GM19035 (cell line): ENCODE measurements around the gene ZNF391.
"Not testable (repeated sequence)": the region's sequence is repeated elsewhere in the genome, so short reads cannot be mapped to it uniquely, and the experiment has no call there.

Source experiments
- ATAC-seq: cut with Tn5 transposase; IDR thresholded peaks from one replicate; pipeline ENCODE4 v1.9.1; 2021; ENCODE audit not compliant: unreplicated experiment

ZNF391 gene

GRCh38 chr6:27422651-27423332 is 34.2 kb downstream of the ZNF391 start:
- no peak for ATAC-seq

GRCh38 chr6:27424851-27425250 is 36.3 kb downstream of the ZNF391 start:
- ATAC-seq: not testable (repeated sequence)

GRCh38 chr6:27426045-27426620 is 37.6 kb downstream of the ZNF391 start:
- no peak for ATAC-seq

GRCh38 chr6:27428502-27428901 is 39.9 kb downstream of the ZNF391 start:
- ATAC-seq: no peak

- ATAC-seq: no peak
Observed at GRCh38 chr6:27428966-27429365, 40.4 kb downstream of the ZNF391 start.

- ATAC-seq: no peak
Observed at GRCh38 chr6:27433714-27434113, 45.2 kb downstream of the ZNF391 start.

- ATAC-seq: no peak
Observed at GRCh38 chr6:27439371-27439770, 50.8 kb downstream of the ZNF391 start.

- no peak for ATAC-seq
Observed at GRCh38 chr6:27441001-27441400, 52.4 kb downstream of the ZNF391 start.

- no peak for ATAC-seq
Observed at GRCh38 chr6:27442932-27443331, 54.4 kb downstream of the ZNF391 start.

GRCh38 chr6:27448456-27448855 is 59.9 kb downstream of the ZNF391 start:
- no peak for ATAC-seq

- ATAC-seq: no peak
Observed at GRCh38 chr6:27451660-27452390, 63.3 kb downstream of the ZNF391 start.

GRCh38 chr6:27452496-27452897 is 63.9 kb downstream of the ZNF391 start:
- ATAC-seq: no peak
